Measurements from ENCODE around the gene UQCRC1.

- TF ChIP-seq CTCF (IDR thresholded peaks at IDR 0.05) (no peak), REST (IDR thresholded peaks at IDR 0.05; ENCODE audit: insufficient read depth in 1 of 2, low read depth in 2 of 2, low read length in 1 of 2) (no peak), POLR2AphosphoS5 (IDR thresholded peaks at IDR 0.05; ENCODE audit: low read depth, low read length) (no peak), TCF7L2 (IDR thresholded peaks at IDR 0.05; ENCODE audit: low read depth, low read length) (no peak)
Observed at GRCh38 chr3:48555949-48556795, 53.3 kb downstream of the UQCRC1 start.
